Activated CD8-positive, alpha-beta memory T cell treated with anti-CD3 and anti-CD28 coated beads, Interleukin-2, amount 50 U/mL, for 24 hours (primary cell): ENCODE results near the gene CDH15.

Source experiments
- DNase-seq: peaks from one replicate; pipeline ENCODE4 v3.0.0-alpha.2; 2020; ENCODE audit errors: extremely low read depth

The CDH15 gene

DNA sequence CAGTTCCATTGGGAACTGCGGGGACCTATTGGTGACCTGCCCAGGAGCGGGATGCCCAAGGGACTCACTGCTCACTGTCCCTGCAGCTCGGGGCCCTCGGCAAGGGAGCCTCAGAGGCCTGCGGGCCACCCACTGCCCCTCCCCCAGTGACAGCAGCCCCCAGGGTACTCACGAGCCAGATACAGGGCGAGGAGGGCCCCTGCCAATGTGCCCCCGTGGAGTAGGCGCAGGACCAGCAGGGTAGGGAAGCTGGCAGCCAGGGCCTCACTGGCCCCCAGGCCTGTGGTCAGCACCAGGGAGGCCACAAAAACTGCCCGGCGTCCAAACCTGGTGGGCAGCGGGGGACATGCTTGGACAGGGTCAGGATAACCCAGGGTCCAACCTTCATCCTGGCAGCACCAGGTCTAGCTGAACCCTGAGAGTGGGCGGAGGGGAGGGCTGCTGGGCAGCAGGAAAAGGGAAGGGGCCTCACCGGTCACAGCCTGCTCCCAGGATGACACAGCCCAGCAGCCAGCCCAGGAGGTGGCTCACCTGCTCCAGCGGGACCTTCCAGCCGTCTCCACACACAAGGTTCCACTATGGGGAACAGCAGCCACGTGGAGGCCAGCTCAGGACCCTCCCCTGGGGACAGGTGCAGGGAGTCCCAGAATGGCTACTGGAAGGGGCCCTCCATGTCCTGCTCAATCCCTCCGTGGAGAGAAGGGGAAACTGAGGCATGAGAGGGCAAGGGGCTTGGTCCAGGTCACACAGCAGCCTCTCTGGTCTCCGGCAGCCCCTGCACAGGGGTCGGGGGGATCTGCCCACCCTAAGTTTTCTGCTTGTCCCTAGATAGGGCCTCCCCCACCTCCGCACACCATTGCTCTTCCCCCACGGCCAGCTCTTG, 27.9 kb downstream of the CDH15 start:
- no peak for DNase-seq

DNA sequence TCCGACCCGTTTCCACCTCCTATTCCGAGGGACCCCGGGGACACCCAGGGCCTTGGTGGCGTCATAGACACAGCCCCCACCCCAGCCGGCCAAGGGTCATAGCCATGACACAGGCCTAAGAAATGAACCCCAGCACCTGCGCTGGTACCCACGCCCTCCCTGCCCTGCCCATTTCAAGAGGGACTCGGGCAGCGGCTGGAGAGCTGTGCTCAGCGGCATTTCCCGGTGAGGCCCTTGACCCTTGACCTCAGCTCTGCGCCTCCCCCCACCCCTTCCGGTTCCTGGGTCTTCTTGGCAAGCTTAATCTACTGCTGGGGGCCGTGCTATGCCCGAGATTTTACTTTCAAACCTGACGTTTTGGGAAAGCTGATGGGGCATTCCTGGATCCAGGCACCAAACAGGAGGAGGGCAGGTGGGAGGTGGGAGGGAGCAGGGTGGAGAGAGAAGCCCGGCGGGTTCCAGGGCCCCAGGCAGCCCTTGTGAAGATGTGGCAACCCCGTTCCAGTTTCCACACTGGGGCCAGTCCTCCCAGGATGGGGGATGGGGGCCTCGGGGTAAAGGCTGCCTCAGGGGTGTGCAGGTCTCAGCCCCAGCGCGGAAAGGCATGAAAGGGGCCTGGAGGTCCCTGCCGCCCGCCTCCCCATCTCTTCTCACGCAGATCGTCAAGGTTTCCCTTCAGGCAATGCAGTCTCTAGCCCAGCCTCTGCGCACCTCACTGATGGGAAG, 28.7 kb downstream of the CDH15 start, which contains the start of gene SLC22A31:
Gene SLC22A31 (minus strand): TSS at position 414 of the 726 bp plus-strand sequence. CDS start 36 bp downstream, at position 378.
- DNase-seq, result no peak

DNA sequence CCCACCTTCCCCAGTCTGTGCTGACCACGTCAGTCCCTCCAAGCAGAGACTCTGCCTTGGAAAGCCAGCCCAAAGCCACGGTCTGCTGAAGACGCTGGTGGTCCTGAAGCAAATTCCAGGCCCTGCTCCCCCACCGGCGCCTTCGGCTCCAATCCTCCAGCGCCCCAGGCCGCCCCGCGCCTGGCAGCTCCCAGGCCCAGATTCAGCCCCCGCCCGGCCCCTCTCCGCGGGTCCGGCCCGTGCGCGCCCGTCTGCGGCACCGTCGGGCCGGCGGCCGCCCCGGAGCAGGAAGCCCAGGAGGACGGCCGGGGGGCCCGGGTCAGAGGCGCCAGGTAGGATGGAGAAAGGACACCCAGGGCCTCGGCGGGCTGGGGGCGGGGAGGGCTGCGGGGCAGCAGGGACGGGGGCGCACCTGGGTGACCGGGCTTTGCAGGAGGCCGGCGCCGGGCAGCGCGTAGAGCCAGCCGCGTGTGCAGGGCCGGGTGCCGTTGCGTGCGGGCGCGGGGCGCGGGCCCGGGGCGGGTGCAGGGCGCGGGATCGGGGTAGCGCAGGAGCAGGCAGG, 29.4 kb downstream of the CDH15 start:
- no peak for DNase-seq

DNA sequence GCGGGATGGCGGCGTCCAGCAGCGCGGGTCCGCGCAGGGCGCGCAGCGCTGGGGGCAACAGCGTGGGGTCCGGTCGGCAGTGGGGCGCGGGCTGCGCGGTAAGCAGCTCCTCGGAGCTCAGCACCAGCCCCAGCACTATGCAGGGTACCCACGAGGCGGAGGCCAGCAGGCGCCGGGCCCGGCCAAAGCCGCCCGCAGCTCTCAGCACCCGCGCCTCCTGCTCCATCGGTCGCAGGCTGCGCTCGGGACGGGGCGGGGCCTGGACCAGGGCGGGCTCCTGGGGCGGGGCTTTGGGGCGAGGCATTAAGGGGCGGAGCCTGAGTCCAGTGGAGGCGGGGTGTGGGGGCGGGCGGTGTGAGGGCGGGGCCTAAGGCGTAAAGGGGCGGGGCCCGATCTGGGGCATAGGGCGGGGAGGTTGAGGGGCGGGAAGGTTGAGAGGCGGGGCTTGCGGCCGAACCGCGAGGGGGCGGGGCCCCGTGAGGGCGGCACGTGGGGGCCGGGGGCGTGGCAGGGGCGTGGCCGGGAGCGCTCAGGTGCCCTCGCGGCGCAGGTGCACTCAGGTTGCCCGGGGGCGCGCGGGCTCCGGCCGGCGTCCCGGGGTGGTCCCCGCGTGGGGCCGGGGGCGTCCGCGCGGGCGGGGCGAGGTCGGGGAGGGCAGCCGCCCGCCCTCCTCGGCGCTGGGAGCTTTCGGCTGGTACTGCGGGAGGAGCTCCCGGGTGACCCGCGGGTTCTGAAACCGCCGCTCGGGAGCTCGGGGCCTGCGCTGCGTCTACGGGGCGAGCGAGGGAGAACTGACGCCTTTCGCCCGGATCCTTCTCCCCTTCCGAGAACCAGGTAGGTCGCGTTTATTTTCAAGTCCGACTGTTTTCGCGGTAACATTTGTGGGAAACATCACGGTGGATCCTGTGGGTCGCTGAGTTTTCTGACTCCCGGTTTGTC, 30.2 kb downstream of the CDH15 start:
- peak; percentile 51 for DNase-seq

DNA sequence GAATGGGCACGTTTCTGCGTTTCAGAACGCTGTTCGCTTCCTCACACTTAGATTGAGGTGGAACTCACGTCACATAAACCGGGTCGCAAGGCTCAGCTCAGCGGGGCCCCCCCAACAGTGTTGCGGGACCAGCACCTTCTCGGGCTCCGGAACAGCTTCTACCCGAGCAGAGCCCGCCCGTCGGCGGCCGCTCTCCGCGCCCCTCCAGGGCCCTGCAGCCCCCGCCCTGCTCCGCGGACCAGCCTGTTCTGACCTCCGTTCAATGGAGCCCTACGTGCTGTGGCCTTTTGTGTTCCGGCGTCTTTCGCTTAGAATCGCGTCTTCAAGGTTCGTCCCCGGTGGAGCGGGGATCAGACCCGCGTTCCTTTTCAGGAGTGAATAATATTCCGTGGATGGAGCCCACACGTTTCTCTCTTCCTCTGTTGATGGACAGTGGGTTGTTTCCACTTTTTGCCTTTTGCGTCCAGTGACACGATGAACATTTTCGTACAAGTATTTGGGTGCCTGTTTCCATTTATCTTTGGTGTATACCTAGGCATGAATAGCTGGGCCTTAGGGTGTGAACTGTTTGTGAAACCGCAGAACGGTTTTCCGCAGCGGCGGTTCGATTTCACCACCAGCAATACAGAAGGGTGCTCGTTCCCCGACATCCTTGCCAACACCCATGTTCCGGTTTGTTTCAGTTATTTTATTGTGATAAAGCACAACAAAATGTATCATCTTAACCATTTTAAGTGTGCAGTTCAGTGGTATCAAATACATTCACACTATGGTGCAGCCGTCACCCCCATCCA, 31.1 kb downstream of the CDH15 start:
- DNase-seq, result no peak

DNA sequence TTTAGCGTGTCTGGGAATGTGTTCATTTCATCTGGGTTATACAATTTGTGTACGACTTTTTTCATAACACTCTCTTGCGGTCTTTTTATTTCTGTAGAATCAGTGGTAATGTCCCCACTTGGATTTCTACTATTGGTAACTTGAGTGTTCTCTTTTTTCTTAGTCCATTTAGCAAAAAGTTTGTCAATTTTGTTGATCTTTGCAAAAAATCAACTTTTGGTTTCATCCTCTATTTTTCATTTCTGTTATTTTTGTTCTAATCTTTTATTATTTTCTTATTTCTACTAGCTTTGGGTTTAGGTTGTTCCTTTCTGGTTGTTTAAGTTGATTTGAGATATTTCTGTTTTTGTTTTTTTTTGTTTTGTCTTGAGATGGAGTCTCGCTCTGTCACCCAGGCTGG, 36.4 kb downstream of the CDH15 start:
- no peak for DNase-seq

DNA sequence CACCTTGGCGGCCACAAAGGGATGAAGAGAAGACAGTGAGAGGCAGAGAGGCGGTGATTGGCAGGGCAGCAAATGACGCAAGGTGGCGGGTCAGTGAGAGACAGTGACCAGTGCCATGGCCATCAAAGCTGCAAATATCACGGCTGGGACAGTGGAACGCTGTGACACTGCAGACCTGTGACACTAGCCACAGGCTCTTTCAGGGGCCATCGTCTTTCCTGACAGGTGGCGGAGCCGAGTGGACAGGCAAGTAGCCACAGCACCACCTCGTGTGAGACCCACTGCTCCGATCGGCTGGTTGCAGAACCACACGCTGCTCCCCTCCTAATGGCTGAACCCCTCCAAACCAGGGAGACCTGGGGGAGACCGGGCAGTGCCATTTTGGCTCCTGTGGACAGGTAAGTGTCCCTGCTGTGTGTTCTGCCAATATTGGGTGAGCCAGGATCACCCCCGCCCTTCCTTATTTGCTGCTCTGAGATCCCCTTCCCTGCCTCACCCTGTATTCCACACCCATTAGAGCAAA, 38.0 kb downstream of the CDH15 start:
- DNase-seq, result no peak

DNA sequence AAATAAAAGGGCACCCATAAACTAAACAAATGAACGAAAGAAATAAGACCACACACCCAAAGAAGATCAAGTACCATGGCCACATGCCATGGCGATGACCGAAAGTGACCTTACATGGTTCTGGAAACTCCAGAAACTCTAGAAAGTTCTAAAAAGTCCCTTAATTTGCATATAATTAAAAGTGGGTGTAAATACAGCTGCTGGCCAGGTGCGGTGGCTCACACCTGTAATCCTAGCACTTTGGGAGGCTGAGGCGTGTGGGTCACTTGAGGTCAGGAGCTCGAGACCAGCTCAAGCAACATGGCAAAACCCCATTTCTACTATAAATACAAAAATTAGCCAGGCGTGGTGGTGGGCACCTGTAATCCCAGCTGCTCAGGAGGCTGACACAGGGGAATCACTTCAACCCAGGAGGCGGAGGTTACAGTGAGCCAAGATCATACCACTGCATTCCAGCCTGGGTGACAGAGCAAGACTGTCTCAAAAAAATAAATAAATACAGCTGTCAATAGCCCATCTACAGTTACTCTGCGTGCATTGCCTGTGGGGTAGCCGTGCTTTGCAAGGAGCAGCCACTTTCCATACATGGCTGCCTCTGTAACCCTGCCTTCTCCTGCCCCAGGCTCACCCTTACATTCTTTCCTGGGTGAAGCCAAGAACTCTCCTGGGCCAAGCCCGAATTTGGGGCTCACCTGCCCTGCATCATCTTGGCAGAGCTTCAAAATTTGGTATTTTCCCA, 38.8 kb downstream of the CDH15 start:
- no peak for DNase-seq

DNA sequence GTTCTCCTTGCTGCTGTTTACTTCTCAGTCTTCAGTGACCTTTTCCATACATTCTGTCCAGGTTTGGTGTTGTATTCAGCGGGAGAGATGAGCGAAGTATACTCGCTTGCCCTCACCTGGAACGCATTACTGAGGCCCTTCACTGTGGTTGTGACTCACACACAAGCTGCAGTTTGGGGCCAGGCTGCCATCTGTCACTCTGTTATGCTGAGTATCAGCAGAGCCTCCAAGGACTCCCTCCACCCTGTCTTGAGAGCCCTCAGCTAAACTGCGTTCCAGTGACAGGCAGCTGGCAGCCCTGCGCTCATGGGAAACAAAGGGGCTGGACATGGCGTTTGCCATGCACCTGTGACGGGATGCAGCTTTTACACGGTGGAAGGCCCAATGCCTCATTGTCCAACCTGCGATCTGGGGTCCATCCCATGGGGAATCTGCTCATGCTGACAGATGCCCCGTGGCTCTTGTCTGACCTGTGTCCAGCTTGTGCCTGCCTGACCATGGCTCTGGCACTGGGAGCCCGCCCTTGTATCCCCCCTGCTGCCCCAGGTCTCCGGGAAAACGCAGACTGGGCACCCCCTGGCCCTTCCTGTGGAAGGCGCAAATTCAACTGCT, 39.5 kb downstream of the CDH15 start:
- DNase-seq, result no peak

DNA sequence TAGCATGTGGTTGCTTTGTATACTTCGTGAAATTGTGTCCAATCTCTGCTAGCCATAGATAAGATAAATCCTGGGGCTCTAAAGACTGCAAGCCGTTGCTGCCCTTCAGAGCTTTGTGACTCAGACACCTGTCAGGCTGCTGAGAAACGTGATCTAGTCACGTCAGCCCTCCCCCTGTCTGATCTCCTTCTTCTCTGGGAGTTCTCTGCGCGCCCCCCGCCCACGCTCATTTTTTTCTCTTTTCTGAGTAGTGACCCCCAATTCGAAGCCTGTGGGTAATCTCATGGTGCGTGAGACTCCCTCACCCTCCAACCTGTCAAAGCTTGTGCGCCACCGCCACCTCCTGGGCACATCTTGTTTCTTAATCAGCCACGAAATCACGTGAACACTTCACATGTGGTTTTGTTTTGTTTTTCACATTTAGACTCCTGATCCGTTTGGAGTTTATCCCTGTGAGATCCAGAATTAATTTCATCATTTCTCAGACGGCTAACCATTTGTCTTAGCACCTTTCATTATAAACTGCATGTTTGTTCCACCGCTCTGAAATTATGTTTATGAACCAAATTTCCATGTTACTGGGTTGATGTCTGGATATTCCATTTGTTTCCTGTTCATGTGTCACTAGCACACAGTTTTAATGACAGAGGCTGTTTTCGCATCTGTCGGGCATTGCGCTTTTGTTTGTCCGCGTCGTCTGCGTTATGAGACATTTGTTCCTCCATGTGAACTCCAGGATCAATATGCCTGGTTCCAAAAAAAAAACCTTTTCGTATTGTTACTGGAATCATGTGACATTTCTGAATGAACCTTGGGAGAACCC, 45.0 kb downstream of the CDH15 start:
- peak; percentile 66 for DNase-seq

DNA sequence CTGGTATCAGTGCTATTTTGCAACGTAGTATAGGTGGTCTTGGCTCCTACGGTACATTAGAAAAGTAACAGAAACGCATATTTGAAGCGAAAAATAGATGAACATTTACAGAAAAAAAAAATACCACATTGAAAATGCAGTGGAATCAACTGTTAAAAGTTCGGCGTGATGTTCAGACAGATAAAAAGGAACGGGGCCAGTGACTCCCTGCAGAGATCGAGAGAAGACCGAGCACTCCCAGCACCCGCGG, 45.5 kb downstream of the CDH15 start:
- no peak for DNase-seq

DNA sequence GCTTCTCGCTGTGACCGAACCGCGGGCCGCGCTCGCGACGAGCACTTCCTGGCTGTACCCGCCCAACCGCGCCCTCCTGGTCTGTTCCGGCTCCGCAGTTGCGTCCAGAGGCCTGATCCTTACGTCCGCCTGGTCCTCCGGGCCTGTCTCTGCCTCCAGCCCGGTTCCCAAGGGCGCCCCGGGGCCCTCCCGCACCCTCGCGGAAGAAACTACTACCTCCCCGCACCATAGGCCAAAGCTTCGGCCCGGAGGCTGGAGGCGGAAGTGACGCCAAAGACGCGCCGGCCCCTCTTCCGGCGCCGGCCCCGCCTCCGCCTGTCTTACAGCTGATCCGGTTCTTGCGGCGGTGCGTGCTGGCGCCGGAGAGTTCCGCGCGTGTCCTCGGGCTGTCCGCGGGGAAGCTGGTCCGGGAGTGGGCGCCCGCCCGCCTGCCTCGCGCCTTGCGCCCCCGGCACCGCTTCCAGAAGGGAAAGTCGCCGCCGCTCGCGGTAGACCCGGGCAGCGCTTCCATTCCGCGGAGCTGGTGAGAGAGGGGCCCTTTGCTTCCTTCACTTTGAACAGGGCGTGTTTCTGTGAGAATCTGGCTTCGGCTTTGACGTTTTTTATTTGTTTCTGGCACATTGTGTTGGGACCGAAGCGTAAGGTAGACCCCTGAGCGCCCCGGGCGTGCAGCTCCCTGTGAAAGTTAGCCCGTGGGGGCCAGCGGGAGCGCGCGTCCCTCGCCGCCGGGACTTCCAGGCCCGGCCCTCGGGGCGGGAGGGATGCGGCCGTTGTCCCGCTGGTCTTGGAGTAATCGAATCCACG, 46.0 kb downstream of the CDH15 start, which contains the start of gene ZNF778:
Gene ZNF778 (plus strand): TSS at position 316 of the 804 bp plus-strand sequence. CDS start 3,425 bp downstream, outside the sequence.
- no peak for DNase-seq

DNA sequence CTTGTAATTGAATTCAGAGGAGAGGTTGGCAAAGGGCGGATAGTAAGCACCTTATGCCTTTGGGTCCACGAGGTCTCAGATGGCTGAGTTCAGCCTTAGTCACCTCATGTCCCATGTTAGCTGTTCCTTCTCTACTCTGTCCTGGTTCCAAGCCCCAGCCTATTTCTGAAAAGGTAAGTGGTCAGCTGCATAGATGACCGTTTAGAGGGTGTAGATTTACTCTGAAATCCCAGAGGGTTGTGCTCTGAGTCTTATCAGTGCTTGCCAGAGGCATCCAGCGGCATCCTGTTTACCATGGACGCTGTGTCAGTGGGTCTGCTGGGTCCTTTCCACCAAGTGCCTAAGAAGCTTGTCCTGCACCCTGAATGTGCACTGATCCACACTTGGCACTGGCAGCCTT, 47.8 kb downstream of the CDH15 start:
- no peak for DNase-seq

DNA sequence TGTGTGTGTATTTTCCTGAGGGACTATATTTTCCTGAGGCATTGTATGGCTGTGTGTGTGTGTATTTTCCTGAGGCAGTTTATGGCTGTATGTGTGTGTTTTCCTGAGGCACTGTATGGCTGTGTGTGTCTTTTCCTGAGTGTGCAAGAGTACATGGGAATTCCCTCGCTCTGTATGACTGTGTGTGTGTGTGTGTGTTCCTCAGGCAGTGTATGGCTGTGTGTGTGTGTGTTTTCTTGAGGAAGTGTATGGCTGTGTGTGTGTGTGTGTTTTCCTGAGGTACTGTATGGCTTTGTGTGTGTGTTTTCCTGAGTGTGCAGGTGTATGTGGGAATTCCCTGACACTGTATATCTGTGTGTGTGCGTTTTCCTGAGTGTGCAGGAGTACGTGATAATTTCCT, 50.1 kb downstream of the CDH15 start:
- no peak for DNase-seq

DNA sequence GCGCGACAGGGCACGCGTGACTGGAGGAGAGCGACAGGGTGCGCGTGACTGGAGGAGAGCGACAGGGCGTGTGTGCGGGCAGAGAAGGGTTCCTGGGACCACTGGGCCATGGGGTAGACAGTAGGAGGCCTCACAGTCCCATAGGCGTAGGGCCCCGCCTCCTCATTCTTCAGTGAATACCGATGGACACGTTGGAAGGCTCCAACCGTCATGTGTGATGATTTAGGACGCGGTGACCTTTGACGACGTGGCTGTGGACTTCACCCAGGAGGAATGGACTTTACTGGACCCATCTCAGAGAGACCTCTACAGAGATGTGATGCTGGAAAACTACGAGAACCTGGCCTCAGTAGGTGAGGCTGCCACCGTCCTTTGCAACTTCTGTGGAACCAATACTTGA, 51.4 kb downstream of the CDH15 start:
- DNase-seq, result no peak

DNA sequence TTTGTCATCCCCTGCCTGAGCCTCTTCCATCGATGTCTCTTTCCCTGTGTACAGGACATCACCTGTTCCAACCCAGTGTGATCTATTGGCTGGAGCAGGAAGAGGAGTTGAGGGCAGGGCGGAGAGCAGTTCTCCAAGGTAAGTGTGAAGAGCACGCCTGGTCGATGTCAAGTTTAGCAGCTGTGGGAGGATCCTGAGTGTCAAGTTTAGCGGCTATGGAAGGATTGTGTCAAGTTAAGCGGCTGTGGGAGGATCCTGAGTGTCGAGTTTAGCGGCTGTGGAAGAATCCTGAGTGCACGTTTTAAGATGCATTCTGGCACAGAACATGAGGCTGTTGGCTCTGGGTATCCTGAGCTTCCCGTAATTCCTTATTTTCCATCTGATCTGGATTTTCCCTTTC, 53.1 kb downstream of the CDH15 start:
- DNase-seq, result no peak

DNA sequence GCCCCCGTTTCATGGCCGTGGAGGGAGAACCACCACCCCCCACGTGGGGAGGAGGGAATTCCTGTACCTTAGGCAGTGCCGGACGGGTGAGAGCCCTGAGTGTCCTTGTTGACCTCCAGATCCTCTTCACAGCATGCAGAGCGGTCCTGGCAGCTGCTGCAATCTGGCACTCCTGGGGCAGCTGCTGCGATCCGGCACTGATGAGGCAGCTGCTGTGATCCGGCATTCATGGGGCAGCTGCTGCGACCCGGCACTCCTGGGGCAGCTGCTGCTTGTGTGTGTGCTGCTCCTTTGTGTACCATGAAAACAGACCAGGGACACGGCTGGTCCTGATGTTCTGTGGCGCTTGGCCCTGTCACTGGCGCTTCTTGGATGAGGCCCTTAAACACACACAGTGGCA, 58.7 kb downstream of the CDH15 start:
- DNase-seq, result no peak

DNA sequence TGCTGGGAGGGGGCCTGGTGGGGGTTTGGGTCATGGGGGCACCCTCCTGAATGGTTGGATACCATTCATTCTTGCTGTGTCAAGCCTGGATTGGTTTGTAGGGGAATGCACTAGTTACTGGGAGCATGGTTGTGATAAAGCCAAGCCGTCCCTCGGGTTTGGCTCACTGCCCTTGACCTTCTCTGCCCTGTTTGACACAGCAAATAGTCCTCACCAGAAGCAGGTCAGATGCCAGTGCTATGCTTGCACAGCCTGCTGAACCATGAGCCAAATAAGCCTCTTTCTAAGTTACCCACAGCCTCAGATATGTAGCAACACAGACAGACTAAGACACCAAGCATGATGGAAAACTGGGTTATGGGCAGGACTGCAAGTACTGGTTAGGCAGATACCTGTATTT, 60.6 kb downstream of the CDH15 start:
- DNase-seq, result no peak
